T47D (cell line): ENCODE measurements around the gene ELOB.
"Not testable (repeated sequence)": the region's sequence is repeated elsewhere in the genome, so short reads cannot be mapped to it uniquely, and the experiment has no call there.

Experiments used
- DNase-seq, 2 experiments: peaks; one replicate each; pipeline versions ENCODE4 v3.0.0 to v3.0.0-alpha.2; 2011 to 2012; ENCODE audit warnings: low read depth in 1 of 2, low spot score in 1 of 2
- JUND ChIP-seq: IDR thresholded peaks from 2 replicates; pipeline ENCODE4 v1.6.1; 2012; ENCODE audit warnings: low read depth
- in situ Hi-C: cut with HindIII; loops from 2 replicates; pipeline ENCODE4 v1.10.0; 2016; ENCODE audit warnings: low sequenced_read_pairs, low pct_unique_long_range_greater_than_20kb

ELOB gene

GRCh38 chr16:2724088-2724676, 52.9 kb downstream of the ELOB start:
- DNase-seq: no peak
- TF ChIP-seq JUND: no peak
- in situ Hi-C loops: no loop called here

GRCh38 chr16:2721634-2722173, 55.4 kb downstream of the ELOB start:
- in situ Hi-C loops: not testable (repeated sequence)

More at GRCh38 chr16:2721634-2722173, 55.4 kb downstream of the ELOB start:
- not testable (repeated sequence) for DNase-seq
